ENCODE data around the gene DDAH1. TPM values are rescaled to one million over a fixed set of nuclear protein-coding genes. Genes with fewer than 3 reads are reported as not detected.

DDAH1 gene
- total and polyA plus RNA-seq, 2 of the 8 experiments (the other 6 are each of a cell fraction or from before 2014, with no cell fraction given), result 22.8 to 54.5 TPM

GRCh38 chr1:85339089-85339488 lies 125.9 kb downstream of the DDAH1 start:
- no peak overlapping the region for H4K5ac ChIP-seq (ENCODE audit: insufficient read length, low read depth, low read length)
- peaks cover 0 to 7% (median 1%) of the 10 kb centered on the region in 4 experiments; a peak in 3 of 7 replicates for H3K4me1 ChIP-seq (replicated peaks in 1 of 4; ENCODE audit: control insufficient read depth in 3 of 4, insufficient read depth in 4 of 4, low read length in 3 of 4)
- H3K79me1 ChIP-seq (ENCODE audit: low read depth, low read length), result no peaks in the 10 kb centered on the region
- no peaks in the 10 kb centered on the region for H3K9me3 ChIP-seq (ENCODE audit: insufficient read depth in 2 of 2, low read depth in 1 of 2, low read length in 1 of 2)
- H3K56ac ChIP-seq (replicated peaks; ENCODE audit: insufficient read length, low read depth, low read length), result no peak overlapping the region
- H2BK20ac ChIP-seq (ENCODE audit: low read length), result no peak overlapping the region
- no peaks in the 10 kb centered on the region for H3K36me3 ChIP-seq (ENCODE audit: control insufficient read depth in 2 of 4, insufficient read depth in 4 of 4, low read length in 3 of 4)
- FAIRE-seq (no peak), DNase-seq (ENCODE audit: low read depth in 1 of 2, low spot score in 2 of 2) (no peak)
- H3K27me3 ChIP-seq (replicated peaks in 1 of 4; ENCODE audit: control insufficient read depth in 3 of 4, extremely low read depth in 1 of 4, insufficient read depth in 3 of 4, low read length in 3 of 4), result no peaks in the 10 kb centered on the region
- H2BK12ac ChIP-seq (ENCODE audit: low read depth, low read length), result no peak overlapping the region
- H3K23me2 ChIP-seq (ENCODE audit: low read depth, low read length), result no peaks in the 10 kb centered on the region
- H2AFZ ChIP-seq (ENCODE audit: low read length), result no peak overlapping the region
- no peak overlapping the region for H3K18ac ChIP-seq (ENCODE audit: extremely low read depth, low read length)
- POLR2A ChIA-PET (ENCODE audit: partially characterized antibody), result interaction anchor here (0.6 to 1.5 kb wide), 2 partner anchors 12 to 149 kb away, joined by 3 read pairs; no protein-coding TSS in a partner anchor
- H3K79me2 ChIP-seq (ENCODE audit: control insufficient read depth in 1 of 2, insufficient read depth in 2 of 2, low read length in 2 of 2), result no peaks in the 10 kb centered on the region
- no peaks in the 10 kb centered on the region for H4K20me1 ChIP-seq (replicated peaks in 1 of 2; ENCODE audit: control insufficient read depth in 1 of 2, insufficient read depth in 2 of 2, low read length in 2 of 2)
- CTCF ChIA-PET (ENCODE audit: partially characterized antibody), result no interaction called here
- H3K4me2 ChIP-seq (ENCODE audit: insufficient read depth in 1 of 2, low read depth in 2 of 2, low read length in 2 of 2), result no peak overlapping the region
- no peak overlapping the region for H2BK120ac ChIP-seq (replicated peaks; ENCODE audit: low read depth, low read length)
- no peak overlapping the region for H4K8ac ChIP-seq (ENCODE audit: extremely low read depth, insufficient read depth, low read length)
- no peak overlapping the region for H3K23ac ChIP-seq (ENCODE audit: insufficient read length)
- H2BK15ac ChIP-seq (ENCODE audit: low read length), result no peak overlapping the region
- H3K9ac ChIP-seq (replicated peaks in 1 of 4; ENCODE audit: extremely low read depth in 1 of 4, low read depth in 3 of 4, low read length in 3 of 4), result no peak overlapping the region
- H3K14ac ChIP-seq (ENCODE audit: insufficient read length), result no peak overlapping the region
- no peak overlapping the region for H3K27ac ChIP-seq (ENCODE audit: low read depth, low read length)
- WGBS, 2 experiments (ENCODE audit: extremely low coverage in 1 of 2, insufficient coverage in 1 of 2, insufficient read length in 1 of 2, insufficient replicate concordance in 2 of 2, low coverage in 1 of 2, low lambda C conversion rate in 2 of 2, missing lambda C conversion rate in 1 of 2), result 75% methylated on average over 5 of the region's 5 CpGs; no CpG with 5 or more reads in 1 of the 2 experiments
- H4K91ac ChIP-seq (replicated peaks; ENCODE audit: insufficient read length, low read length), result no peak overlapping the region
- H3K4me3 ChIP-seq (ENCODE audit: extremely low read depth in 1 of 4, insufficient read depth in 2 of 4, low read depth in 3 of 4, low read length in 4 of 4), result no peak overlapping the region
- no peak overlapping the region for H3K4ac ChIP-seq (replicated peaks; ENCODE audit: insufficient read length, low read depth, low read length)
- no peak overlapping the region for H2BK5ac ChIP-seq (ENCODE audit: low read depth, low read length)
- no peak overlapping the region for H2AK5ac ChIP-seq (ENCODE audit: low read depth, low read length)
- no peak for TF ChIP-seq PHF8 (conservative IDR thresholded peaks at IDR 0.05; ENCODE audit: low read depth, low read length)
- no peak for TF ChIP-seq JUN (IDR thresholded peaks at IDR 0.05; ENCODE audit: low read depth, low read length)
- no peak for TF ChIP-seq ASH2L (IDR thresholded peaks at IDR 0.05; ENCODE audit: low read length)
